ENCODE results near the gene IZUMO1R. TPM values are rescaled to one million over a fixed set of nuclear protein-coding genes. Genes with fewer than 3 reads are reported as not detected.

The IZUMO1R gene
- total RNA-seq, 1 experiment from 2014 or later, result not detected

- Histone ChIP-seq H3K4me3 (ENCODE audit: low read depth in 2 of 2, low read length in 2 of 2) (no peak overlapping the region), H3K27ac (ENCODE audit: low read length) (no peak overlapping the region), H3K9me3 (ENCODE audit: control insufficient read depth, insufficient read depth, low read depth, low read length) (no peaks in the 10 kb centered on the region), H3K27me3 (ENCODE audit: control insufficient read depth, insufficient read depth, low read length) (no peaks in the 10 kb centered on the region; the same call in none of the 2 replicates), H3K36me3 (ENCODE audit: control insufficient read depth, insufficient read depth, low read length) (no peaks in the 10 kb centered on the region), H3K4me1 (ENCODE audit: control insufficient read depth, insufficient read depth, low read length) (peaks cover 8% of the 10 kb centered on the region; the same call in 1 of the 2 replicates)
- intact Hi-C loops (cut with micrococcal nuclease; ENCODE audit: unreplicated experiment), result no loop called here
- no peak for DNase-seq (ENCODE audit: low read depth, low spot score)
- BruUV-seq (replicated peaks), result no TSS peak
- TF ChIP-seq TCF7L2 (IDR thresholded peaks at IDR 0.05; ENCODE audit: low read depth, low read length) (no peak), POLR2AphosphoS5 (IDR thresholded peaks at IDR 0.05; ENCODE audit: low read depth, low read length) (no peak), CTCF (IDR thresholded peaks at IDR 0.05) (no peak), REST (IDR thresholded peaks at IDR 0.05; ENCODE audit: insufficient read depth in 1 of 2, low read depth in 2 of 2, low read length in 1 of 2) (no peak), SIN3A (IDR thresholded peaks at IDR 0.05; ENCODE audit: borderline replicate concordance, insufficient read depth, low read depth, low read length) (no peak)
- POLR2A ChIA-PET, result no interaction called here
- in situ Hi-C loops (cut with HindIII; ENCODE audit: low pct_unique_long_range_greater_than_20kb, low sequenced_read_pairs), result no loop called here
- no peak for ATAC-seq
- CTCF ChIA-PET, result no interaction called here
These were observed 28.4 kb downstream of the IZUMO1R start for GRCh38 chr11:94332814-94333213.

- no peak overlapping the region for H3K27ac ChIP-seq (ENCODE audit: low read length)
- no peaks in the 10 kb centered on the region for H3K27me3 ChIP-seq (ENCODE audit: control insufficient read depth, insufficient read depth, low read length)
- no peak for DNase-seq (ENCODE audit: low read depth, low spot score)
- CTCF ChIA-PET, result no interaction called here
- H3K9me3 ChIP-seq (ENCODE audit: control insufficient read depth, insufficient read depth, low read depth, low read length), result no peaks in the 10 kb centered on the region
- ATAC-seq, result no peak
- peaks cover under 1% of the 10 kb centered on the region; the same call in 1 of the 2 replicates for H3K4me1 ChIP-seq (ENCODE audit: control insufficient read depth, insufficient read depth, low read length)
- TF ChIP-seq SIN3A (IDR thresholded peaks at IDR 0.05; ENCODE audit: borderline replicate concordance, insufficient read depth, low read depth, low read length) (no peak), POLR2AphosphoS5 (IDR thresholded peaks at IDR 0.05; ENCODE audit: low read depth, low read length) (no peak), CTCF (IDR thresholded peaks at IDR 0.05) (no peak), TCF7L2 (IDR thresholded peaks at IDR 0.05; ENCODE audit: low read depth, low read length) (no peak), REST (IDR thresholded peaks at IDR 0.05; ENCODE audit: insufficient read depth in 1 of 2, low read depth in 2 of 2, low read length in 1 of 2) (no peak)
- intact Hi-C loops (cut with micrococcal nuclease; ENCODE audit: unreplicated experiment), result no loop called here
- in situ Hi-C loops (cut with HindIII; ENCODE audit: low pct_unique_long_range_greater_than_20kb, low sequenced_read_pairs), result no loop called here
- no peak overlapping the region for H3K4me3 ChIP-seq (ENCODE audit: low read depth in 2 of 2, low read length in 2 of 2)
- POLR2A ChIA-PET, result interaction anchor here (0.7 kb wide), 1 partner anchor 402 kb away, joined by 4 read pairs; no protein-coding TSS in a partner anchor
- no peaks in the 10 kb centered on the region for H3K36me3 ChIP-seq (ENCODE audit: control insufficient read depth, insufficient read depth, low read length)
- no TSS peak for BruUV-seq (replicated peaks)
These were observed 31.7 kb downstream of the IZUMO1R start for GRCh38 chr11:94336033-94336432.

All from Panc1 (cell line).